HEK293 (cell line): Measurements from ENCODE around the gene C1orf35.

Experiments used
- CTCF ChIA-PET: fragments of 350-600 bp; formaldehyde crosslinking; extraction: SDS; loops from one replicate; lab custom pipeline; 2021; ENCODE audit warnings: antibody characterized with exemption; lab: Yijun Ruan, JAX
- POLR2A ChIA-PET: fragments of 300-600 bp; formaldehyde crosslinking; extraction: SDS; loops from one replicate; lab custom pipeline; 2020; ENCODE audit warnings: antibody characterized with exemption, inconsistent platforms; lab: Yijun Ruan, JAX
- H3K27ac ChIP-seq: fragments of 200-500 bp; sonication (Bioruptor generic); 2 replicates; pipeline ENCODE4 v1.5.1; 2014; ENCODE audit warnings: low read depth, low read length, control low read depth, inconsistent platforms; ENCODE audit errors: extremely low read depth
- H3K36me3 ChIP-seq, 2 experiments: fragments of 200-500 bp in 1 of 2; sonication (Bioruptor generic) in 1 of 2; 1 replicate in 1 of 2; 2 replicates in 1 of 2; pipeline ENCODE4 v1.5.1; 2014 to 2017; ENCODE audit warnings: inconsistent platforms in 2 of 2, low read length in 2 of 2; ENCODE audit not compliant: control insufficient read depth in 2 of 2, insufficient read depth in 1 of 2
- H3K4me1 ChIP-seq: fragments of 200-500 bp; sonication (Bioruptor generic); 2 replicates; pipeline ENCODE4 v1.5.1; 2014; ENCODE audit warnings: mild to moderate bottlenecking, low read length, inconsistent platforms; ENCODE audit not compliant: control insufficient read depth, insufficient read depth
- H3K4me3 ChIP-seq: 2 replicates; pipeline ENCODE4 v1.5.1; 2011; ENCODE audit warnings: low read depth, mild to moderate bottlenecking, control low read depth, low read length, moderate library complexity
- H3K9me3 ChIP-seq: fragments of 200-500 bp; sonication (Bioruptor generic); 2 replicates; pipeline ENCODE4 v1.5.1; 2014; ENCODE audit warnings: low read depth, low read length, inconsistent platforms; ENCODE audit not compliant: control insufficient read depth, insufficient read depth
- GLIS2 ChIP-seq: fragments of 450-650 bp; formaldehyde crosslinking; IDR thresholded peaks from 2 replicates; pipeline ENCODE4 v1.5.1; 2016; ENCODE audit warnings: missing biosample characterization, missing genetic modification characterization
- KLF17 ChIP-seq: fragments of 450-650 bp; formaldehyde crosslinking; IDR thresholded peaks from 2 replicates; pipeline ENCODE4 v1.5.1; 2016; ENCODE audit warnings: missing biosample characterization, missing genetic modification characterization
- MZF1 ChIP-seq: fragments of 450-650 bp; formaldehyde crosslinking; IDR thresholded peaks from 2 replicates; pipeline ENCODE4 v1.5.1; 2017; ENCODE audit warnings: missing biosample characterization, missing genetic modification characterization, borderline replicate concordance
- SP2 ChIP-seq: fragments of 450-650 bp; formaldehyde crosslinking; IDR thresholded peaks from 2 replicates; pipeline ENCODE4 v1.5.1; 2016; ENCODE audit warnings: missing biosample characterization, missing genetic modification characterization
- SP3 ChIP-seq: fragments of 450-650 bp; formaldehyde crosslinking; IDR thresholded peaks from 2 replicates; pipeline ENCODE4 v1.5.1; 2016; ENCODE audit warnings: missing biosample characterization, missing genetic modification characterization
- ZBTB21 ChIP-seq: fragments of 450-650 bp; formaldehyde crosslinking; IDR thresholded peaks from 2 replicates; pipeline ENCODE4 v1.5.1; 2017; ENCODE audit warnings: missing biosample characterization, missing genetic modification characterization
- ZEB2 ChIP-seq: fragments of 450-650 bp; formaldehyde crosslinking; IDR thresholded peaks from 2 replicates; pipeline ENCODE4 v1.5.1; 2016; ENCODE audit warnings: missing biosample characterization, missing genetic modification characterization
- ZFP41 ChIP-seq: fragments of 450-650 bp; formaldehyde crosslinking; IDR thresholded peaks from 2 replicates; pipeline ENCODE4 v1.5.1; 2016; ENCODE audit warnings: missing biosample characterization, missing genetic modification characterization, borderline replicate concordance
- ZNF114 ChIP-seq: fragments of 450-650 bp; formaldehyde crosslinking; IDR thresholded peaks from 2 replicates; pipeline ENCODE4 v1.5.0; 2017; ENCODE audit warnings: missing biosample characterization, missing genetic modification characterization
- ZNF132 ChIP-seq: fragments of 450-650 bp; formaldehyde crosslinking; IDR thresholded peaks from 2 replicates; pipeline ENCODE4 v1.5.1; 2017; ENCODE audit warnings: missing biosample characterization, missing genetic modification characterization, borderline replicate concordance
- ZNF2 ChIP-seq: fragments of 450-650 bp; formaldehyde crosslinking; IDR thresholded peaks from 2 replicates; pipeline ENCODE4 v1.5.1; 2016; ENCODE audit warnings: missing biosample characterization, missing genetic modification characterization
- ZNF366 ChIP-seq: fragments of 450-650 bp; formaldehyde crosslinking; conservative IDR thresholded peaks from 2 replicates; pipeline ENCODE4 v1.5.1; 2016; ENCODE audit warnings: missing biosample characterization, missing genetic modification characterization
- ZNF37A ChIP-seq: fragments of 450-650 bp; IDR thresholded peaks from 2 replicates; pipeline ENCODE4 v1.5.1; 2018; ENCODE audit warnings: missing biosample characterization, missing genetic modification characterization
- ZNF426 ChIP-seq: fragments of 450-650 bp; formaldehyde crosslinking; IDR thresholded peaks from 2 replicates; pipeline ENCODE4 v1.5.1; 2017; ENCODE audit warnings: missing biosample characterization, missing genetic modification characterization, mild to moderate bottlenecking, inconsistent platforms, moderate library complexity
- ZNF510 ChIP-seq: fragments of 450-650 bp; formaldehyde crosslinking; IDR thresholded peaks from 2 replicates; pipeline ENCODE4 v1.5.1; 2018; ENCODE audit warnings: mild to moderate bottlenecking, missing genetic modification characterization, missing biosample characterization; ENCODE audit not compliant: insufficient replicate concordance
- ZNF548 ChIP-seq: fragments of 450-650 bp; formaldehyde crosslinking; IDR thresholded peaks from 2 replicates; pipeline ENCODE4 v1.5.1; 2016; ENCODE audit warnings: missing biosample characterization, missing genetic modification characterization
- ZNF558 ChIP-seq: fragments of 450-650 bp; formaldehyde crosslinking; IDR thresholded peaks from 2 replicates; pipeline ENCODE4 v1.5.1; 2016; ENCODE audit warnings: missing biosample characterization, missing genetic modification characterization
- ZNF561 ChIP-seq: fragments of 450-650 bp; IDR thresholded peaks from 2 replicates; pipeline ENCODE4 v1.5.1; 2018; ENCODE audit warnings: missing biosample characterization, missing genetic modification characterization, borderline replicate concordance
- ZNF585B ChIP-seq: fragments of 450-650 bp; formaldehyde crosslinking; IDR thresholded peaks from 2 replicates; pipeline ENCODE4 v1.5.1; 2016; ENCODE audit warnings: missing biosample characterization, missing genetic modification characterization
- ZNF596 ChIP-seq: fragments of 450-650 bp; IDR thresholded peaks from 2 replicates; pipeline ENCODE4 v1.5.0; 2018; ENCODE audit warnings: missing biosample characterization, mild to moderate bottlenecking, missing genetic modification characterization, moderate library complexity
- ZNF645 ChIP-seq: fragments of 450-650 bp; formaldehyde crosslinking; IDR thresholded peaks from 2 replicates; pipeline ENCODE4; 2016; ENCODE audit warnings: missing biosample characterization, missing genetic modification characterization
- TF ChIP-seq, protein P1 (sequence below): fragments of 450-650 bp; formaldehyde crosslinking; IDR thresholded peaks from 2 replicates; pipeline ENCODE4 v1.5.1; 2017; ENCODE audit warnings: missing biosample characterization, missing genetic modification characterization
- TF ChIP-seq, protein P2 (sequence below): fragments of 450-650 bp; formaldehyde crosslinking; IDR thresholded peaks from 2 replicates; pipeline ENCODE4 v1.5.1; 2016; ENCODE audit warnings: missing biosample characterization, missing genetic modification characterization
- TF ChIP-seq, protein P3 (sequence below): fragments of 450-650 bp; formaldehyde crosslinking; IDR thresholded peaks from 2 replicates; pipeline ENCODE4 v1.5.1; 2017; ENCODE audit warnings: missing biosample characterization, missing genetic modification characterization

Gene C1orf35

DNA sequence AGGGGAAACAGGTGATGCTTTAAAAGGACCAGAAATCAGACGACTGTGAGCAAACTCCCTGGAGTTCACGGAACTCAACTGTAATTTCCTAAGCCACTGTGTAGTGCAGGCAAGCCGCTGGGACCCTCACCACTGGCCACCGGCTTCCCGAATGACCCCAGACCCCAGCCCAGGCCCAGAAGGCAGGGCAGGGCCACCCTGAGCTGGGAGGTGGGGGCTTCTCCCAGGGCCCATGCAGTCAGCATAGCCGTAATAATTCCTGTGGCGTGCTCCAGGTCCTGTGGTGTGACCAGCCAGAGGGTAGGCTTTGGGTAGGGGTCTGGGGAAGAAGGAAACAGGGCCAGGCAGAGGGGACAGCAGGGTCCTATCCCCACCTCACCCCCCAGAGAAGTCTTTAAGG is 24.1 kb downstream of the C1orf35 start:
- no peak overlapping the region for H3K4me3 ChIP-seq
- no peaks in the 10 kb centered on the region for H3K9me3 ChIP-seq
- ChIA-PET POLR2A (interaction anchor here (1.2 kb wide), 1 partner anchor 12 kb away, joined by 3 read pairs; no protein-coding TSS in a partner anchor), CTCF (no interaction called here)
- H3K4me1 ChIP-seq = peaks cover 3% of the 10 kb centered on the region
- no peak for TF ChIP-seq ZBTB21
- no peak for TF ChIP-seq ZEB2
- TF ChIP-seq ZNF132 (tag by site-specific recombination) = no peak
- no peak for TF ChIP-seq ZNF585B
- TF ChIP-seq ZNF548 (tag by site-specific recombination) = no peak
- no peak for TF ChIP-seq MZF1
- TF ChIP-seq SP3 (tag by site-specific recombination) = no peak
- TF ChIP-seq GLIS2 (tag by site-specific recombination) = no peak
- no peak for TF ChIP-seq ZNF596
- TF ChIP-seq, protein P1, sequence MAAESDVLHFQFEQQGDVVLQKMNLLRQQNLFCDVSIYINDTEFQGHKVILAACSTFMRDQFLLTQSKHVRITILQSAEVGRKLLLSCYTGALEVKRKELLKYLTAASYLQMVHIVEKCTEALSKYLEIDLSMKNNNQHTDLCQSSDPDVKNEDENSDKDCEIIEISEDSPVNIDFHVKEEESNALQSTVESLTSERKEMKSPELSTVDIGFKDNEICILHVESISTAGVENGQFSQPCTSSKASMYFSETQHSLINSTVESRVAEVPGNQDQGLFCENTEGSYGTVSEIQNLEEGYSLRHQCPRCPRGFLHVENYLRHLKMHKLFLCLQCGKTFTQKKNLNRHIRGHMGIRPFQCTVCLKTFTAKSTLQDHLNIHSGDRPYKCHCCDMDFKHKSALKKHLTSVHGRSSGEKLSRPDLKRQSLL (tag by site-specific recombination) = no peak
- no peak for TF ChIP-seq ZNF426 (tag by site-specific recombination)
- no peak for TF ChIP-seq ZNF37A (tag by site-specific recombination)
- TF ChIP-seq ZNF645 (tag by site-specific recombination) = no peak
- no peak for TF ChIP-seq ZNF114 (tag by site-specific recombination)
- TF ChIP-seq ZNF558 = no peak
- H3K36me3 ChIP-seq = peaks cover 0 to 11% of the 10 kb centered on the region in 2 experiments; a peak in 1 of 3 replicates
- H3K27ac ChIP-seq = no peak overlapping the region

- Histone ChIP-seq H3K4me3 (no peak overlapping the region), H3K9me3 (no peaks in the 10 kb centered on the region), H3K4me1 (peaks cover 3% of the 10 kb centered on the region; the same call in 1 of the 2 replicates), H3K36me3 (peaks cover 0 to 3% of the 10 kb centered on the region in 2 experiments; a peak in 1 of 3 replicates), H3K27ac (no peak overlapping the region)
- ChIA-PET POLR2A (interaction anchor here (2.5 kb wide), 1 partner anchor 18 kb away, joined by 12 read pairs; no protein-coding TSS in a partner anchor), CTCF (interaction anchor here (1.0 to 1.5 kb wide), 2 partner anchors 21 to 73 kb away, joined by 3 read pairs; no protein-coding TSS in a partner anchor)
- TF ChIP-seq ZFP41 (tag by site-specific recombination) (no peak), ZNF561 (no peak), ZNF366 (peak; percentile 83), ZNF2 (tag by site-specific recombination) (no peak), SP2 (0 out of 2 replicates have a peak, but pooled peaks have one; percentile 15), KLF17 (tag by site-specific recombination) (peak; percentile 43; the same call in 1 of the 2 replicates), ZNF510 (tag by site-specific recombination) (no peak)
- TF ChIP-seq, protein P2, sequence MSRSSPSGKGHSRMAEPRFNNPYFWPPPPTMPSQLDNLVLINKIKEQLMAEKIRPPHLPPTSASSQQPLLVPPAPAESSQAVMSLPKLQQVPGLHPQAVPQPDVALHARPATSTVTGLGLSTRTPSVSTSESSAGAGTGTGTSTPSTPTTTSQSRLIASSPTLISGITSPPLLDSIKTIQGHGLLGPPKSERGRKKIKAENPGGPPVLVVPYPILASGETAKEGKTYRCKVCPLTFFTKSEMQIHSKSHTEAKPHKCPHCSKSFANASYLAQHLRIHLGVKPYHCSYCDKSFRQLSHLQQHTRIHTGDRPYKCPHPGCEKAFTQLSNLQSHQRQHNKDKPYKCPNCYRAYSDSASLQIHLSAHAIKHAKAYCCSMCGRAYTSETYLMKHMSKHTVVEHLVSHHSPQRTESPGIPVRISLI (tag by site-specific recombination) = no peak
- TF ChIP-seq, protein P3, sequence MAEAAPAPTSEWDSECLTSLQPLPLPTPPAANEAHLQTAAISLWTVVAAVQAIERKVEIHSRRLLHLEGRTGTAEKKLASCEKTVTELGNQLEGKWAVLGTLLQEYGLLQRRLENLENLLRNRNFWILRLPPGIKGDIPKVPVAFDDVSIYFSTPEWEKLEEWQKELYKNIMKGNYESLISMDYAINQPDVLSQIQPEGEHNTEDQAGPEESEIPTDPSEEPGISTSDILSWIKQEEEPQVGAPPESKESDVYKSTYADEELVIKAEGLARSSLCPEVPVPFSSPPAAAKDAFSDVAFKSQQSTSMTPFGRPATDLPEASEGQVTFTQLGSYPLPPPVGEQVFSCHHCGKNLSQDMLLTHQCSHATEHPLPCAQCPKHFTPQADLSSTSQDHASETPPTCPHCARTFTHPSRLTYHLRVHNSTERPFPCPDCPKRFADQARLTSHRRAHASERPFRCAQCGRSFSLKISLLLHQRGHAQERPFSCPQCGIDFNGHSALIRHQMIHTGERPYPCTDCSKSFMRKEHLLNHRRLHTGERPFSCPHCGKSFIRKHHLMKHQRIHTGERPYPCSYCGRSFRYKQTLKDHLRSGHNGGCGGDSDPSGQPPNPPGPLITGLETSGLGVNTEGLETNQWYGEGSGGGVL = 0 out of 2 replicates have a peak, but pooled peaks have one; percentile 28
These were observed 25.4 kb downstream of the C1orf35 start for GRCh38 chr1:228077565-228078330.
